ENCODE data around the gene SHH.

DNA sequence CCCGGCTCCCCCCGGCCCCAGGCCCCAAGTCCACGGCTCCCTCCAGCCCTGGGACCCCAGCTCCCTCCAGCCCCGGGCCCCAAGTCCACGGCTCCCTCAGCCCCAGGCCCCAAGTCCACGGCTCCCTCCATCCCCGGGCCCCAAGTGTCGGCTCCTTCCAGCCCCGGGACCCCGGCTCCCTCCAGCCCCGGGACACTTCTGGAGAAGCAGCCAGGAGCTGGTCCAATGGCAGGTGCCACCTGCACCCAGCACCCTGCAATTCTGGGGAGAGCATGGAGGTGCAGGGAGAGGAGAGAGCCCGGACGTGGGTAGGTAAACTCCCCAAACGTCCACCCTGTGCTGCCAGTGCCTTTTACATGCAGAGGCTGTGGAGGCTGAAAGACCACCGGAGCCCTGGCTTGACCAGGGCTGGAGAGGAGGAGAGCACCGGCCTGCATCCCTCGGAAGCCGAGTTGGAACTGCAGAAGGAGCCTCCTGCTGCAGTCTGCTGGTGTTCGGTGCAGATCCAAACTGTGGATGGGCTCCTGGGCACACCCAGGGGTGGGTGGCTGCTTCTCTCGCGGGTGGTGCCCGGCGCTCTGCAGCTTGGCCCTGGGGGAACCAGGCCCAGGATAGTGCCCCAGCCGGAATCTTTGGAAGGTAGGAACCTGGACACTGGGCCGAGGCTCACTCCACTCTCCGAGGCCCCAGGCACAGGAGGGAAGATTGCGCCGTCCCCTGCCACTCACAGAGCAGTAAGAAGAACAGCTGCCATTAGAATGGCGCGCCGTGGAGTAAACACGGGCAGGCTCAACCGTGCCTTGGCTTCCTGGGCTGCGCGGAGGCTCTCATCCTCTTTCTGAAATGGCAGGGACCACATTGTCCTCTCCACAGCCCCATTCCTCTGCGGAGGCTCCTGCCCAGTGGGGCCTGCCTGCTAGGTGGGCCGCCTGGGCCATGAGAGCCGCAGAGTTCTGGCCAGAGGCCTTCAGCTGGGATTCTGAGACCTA, 14.7 kb downstream of the SHH start:
- TF ChIP-seq, protein P1, sequence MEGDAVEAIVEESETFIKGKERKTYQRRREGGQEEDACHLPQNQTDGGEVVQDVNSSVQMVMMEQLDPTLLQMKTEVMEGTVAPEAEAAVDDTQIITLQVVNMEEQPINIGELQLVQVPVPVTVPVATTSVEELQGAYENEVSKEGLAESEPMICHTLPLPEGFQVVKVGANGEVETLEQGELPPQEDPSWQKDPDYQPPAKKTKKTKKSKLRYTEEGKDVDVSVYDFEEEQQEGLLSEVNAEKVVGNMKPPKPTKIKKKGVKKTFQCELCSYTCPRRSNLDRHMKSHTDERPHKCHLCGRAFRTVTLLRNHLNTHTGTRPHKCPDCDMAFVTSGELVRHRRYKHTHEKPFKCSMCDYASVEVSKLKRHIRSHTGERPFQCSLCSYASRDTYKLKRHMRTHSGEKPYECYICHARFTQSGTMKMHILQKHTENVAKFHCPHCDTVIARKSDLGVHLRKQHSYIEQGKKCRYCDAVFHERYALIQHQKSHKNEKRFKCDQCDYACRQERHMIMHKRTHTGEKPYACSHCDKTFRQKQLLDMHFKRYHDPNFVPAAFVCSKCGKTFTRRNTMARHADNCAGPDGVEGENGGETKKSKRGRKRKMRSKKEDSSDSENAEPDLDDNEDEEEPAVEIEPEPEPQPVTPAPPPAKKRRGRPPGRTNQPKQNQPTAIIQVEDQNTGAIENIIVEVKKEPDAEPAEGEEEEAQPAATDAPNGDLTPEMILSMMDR (conservative IDR thresholded peaks at IDR 0.05; ENCODE audit: low read depth in 2 of 2): no peak
- no peak for TF ChIP-seq EZH2 (IDR thresholded peaks at IDR 0.05; ENCODE audit: low read depth, unreplicated experiment)
- TF ChIP-seq, protein P2, sequence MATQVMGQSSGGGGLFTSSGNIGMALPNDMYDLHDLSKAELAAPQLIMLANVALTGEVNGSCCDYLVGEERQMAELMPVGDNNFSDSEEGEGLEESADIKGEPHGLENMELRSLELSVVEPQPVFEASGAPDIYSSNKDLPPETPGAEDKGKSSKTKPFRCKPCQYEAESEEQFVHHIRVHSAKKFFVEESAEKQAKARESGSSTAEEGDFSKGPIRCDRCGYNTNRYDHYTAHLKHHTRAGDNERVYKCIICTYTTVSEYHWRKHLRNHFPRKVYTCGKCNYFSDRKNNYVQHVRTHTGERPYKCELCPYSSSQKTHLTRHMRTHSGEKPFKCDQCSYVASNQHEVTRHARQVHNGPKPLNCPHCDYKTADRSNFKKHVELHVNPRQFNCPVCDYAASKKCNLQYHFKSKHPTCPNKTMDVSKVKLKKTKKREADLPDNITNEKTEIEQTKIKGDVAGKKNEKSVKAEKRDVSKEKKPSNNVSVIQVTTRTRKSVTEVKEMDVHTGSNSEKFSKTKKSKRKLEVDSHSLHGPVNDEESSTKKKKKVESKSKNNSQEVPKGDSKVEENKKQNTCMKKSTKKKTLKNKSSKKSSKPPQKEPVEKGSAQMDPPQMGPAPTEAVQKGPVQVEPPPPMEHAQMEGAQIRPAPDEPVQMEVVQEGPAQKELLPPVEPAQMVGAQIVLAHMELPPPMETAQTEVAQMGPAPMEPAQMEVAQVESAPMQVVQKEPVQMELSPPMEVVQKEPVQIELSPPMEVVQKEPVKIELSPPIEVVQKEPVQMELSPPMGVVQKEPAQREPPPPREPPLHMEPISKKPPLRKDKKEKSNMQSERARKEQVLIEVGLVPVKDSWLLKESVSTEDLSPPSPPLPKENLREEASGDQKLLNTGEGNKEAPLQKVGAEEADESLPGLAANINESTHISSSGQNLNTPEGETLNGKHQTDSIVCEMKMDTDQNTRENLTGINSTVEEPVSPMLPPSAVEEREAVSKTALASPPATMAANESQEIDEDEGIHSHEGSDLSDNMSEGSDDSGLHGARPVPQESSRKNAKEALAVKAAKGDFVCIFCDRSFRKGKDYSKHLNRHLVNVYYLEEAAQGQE (IDR thresholded peaks at IDR 0.05; ENCODE audit: unreplicated experiment): no peak
- TF ChIP-seq, protein P3, sequence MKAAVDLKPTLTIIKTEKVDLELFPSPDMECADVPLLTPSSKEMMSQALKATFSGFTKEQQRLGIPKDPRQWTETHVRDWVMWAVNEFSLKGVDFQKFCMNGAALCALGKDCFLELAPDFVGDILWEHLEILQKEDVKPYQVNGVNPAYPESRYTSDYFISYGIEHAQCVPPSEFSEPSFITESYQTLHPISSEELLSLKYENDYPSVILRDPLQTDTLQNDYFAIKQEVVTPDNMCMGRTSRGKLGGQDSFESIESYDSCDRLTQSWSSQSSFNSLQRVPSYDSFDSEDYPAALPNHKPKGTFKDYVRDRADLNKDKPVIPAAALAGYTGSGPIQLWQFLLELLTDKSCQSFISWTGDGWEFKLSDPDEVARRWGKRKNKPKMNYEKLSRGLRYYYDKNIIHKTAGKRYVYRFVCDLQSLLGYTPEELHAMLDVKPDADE (IDR thresholded peaks at IDR 0.05): no peak
- no peak for TF ChIP-seq EZH2phosphoT487 (IDR thresholded peaks at IDR 0.05; ENCODE audit: unreplicated experiment)
- no peak for TF ChIP-seq POLR2AphosphoS5 (IDR thresholded peaks at IDR 0.05; ENCODE audit: low read depth)

Measured in GM23338 (cell line).